ENCODE results near the gene AMPD2.

AMPD2 gene

GRCh38 chr1:109643385-109644230 is 24.0 kb downstream of the AMPD2 start:
- H3K9ac ChIP-seq (ENCODE audit: low read depth, low read length) = no peak overlapping the region
- H3K4me1 ChIP-seq (ENCODE audit: control insufficient read depth, insufficient read depth, low read length) = no peaks in the 10 kb centered on the region
- no peaks in the 10 kb centered on the region for H3K9me3 ChIP-seq (ENCODE audit: control insufficient read depth, insufficient read depth, low read length)
- no peak overlapping the region for H3K4me3 ChIP-seq (ENCODE audit: low read depth, low read length)
- peaks cover 10% of the 10 kb centered on the region for H3K27me3 ChIP-seq (ENCODE audit: control insufficient read depth, insufficient read depth, low read length)
- H3K36me3 ChIP-seq (ENCODE audit: control insufficient read depth, insufficient read depth, low read length) = no peaks in the 10 kb centered on the region

- no peaks in the 10 kb centered on the region for H3K36me3 ChIP-seq (ENCODE audit: control insufficient read depth, insufficient read depth, low read length)
- H3K9ac ChIP-seq (ENCODE audit: low read depth, low read length) = no peak overlapping the region
- no peaks in the 10 kb centered on the region for H3K4me1 ChIP-seq (ENCODE audit: control insufficient read depth, insufficient read depth, low read length)
- H3K27me3 ChIP-seq (ENCODE audit: control insufficient read depth, insufficient read depth, low read length) = peaks cover 10% of the 10 kb centered on the region
- H3K9me3 ChIP-seq (ENCODE audit: control insufficient read depth, insufficient read depth, low read length) = no peaks in the 10 kb centered on the region
- no peak overlapping the region for H3K4me3 ChIP-seq (ENCODE audit: low read depth, low read length)
Measured at GRCh38 chr1:109644670-109645069, 25.0 kb downstream of the AMPD2 start.

- no peaks in the 10 kb centered on the region for H3K4me1 ChIP-seq (ENCODE audit: control insufficient read depth, insufficient read depth, low read length)
- no peaks in the 10 kb centered on the region for H3K9me3 ChIP-seq (ENCODE audit: control insufficient read depth, insufficient read depth, low read length)
- no peak overlapping the region for H3K4me3 ChIP-seq (ENCODE audit: low read depth, low read length)
- H3K36me3 ChIP-seq (ENCODE audit: control insufficient read depth, insufficient read depth, low read length) = no peaks in the 10 kb centered on the region
- peaks cover 12% of the 10 kb centered on the region for H3K27me3 ChIP-seq (ENCODE audit: control insufficient read depth, insufficient read depth, low read length)
- H3K9ac ChIP-seq (ENCODE audit: low read depth, low read length) = no peak overlapping the region
Measured at GRCh38 chr1:109649491-109649914, 29.9 kb downstream of the AMPD2 start.

GRCh38 chr1:109650609-109651008 is 31.0 kb downstream of the AMPD2 start:
- Histone ChIP-seq H3K4me1 (ENCODE audit: control insufficient read depth, insufficient read depth, low read length) (peaks cover 3% of the 10 kb centered on the region), H3K36me3 (ENCODE audit: control insufficient read depth, insufficient read depth, low read length) (no peaks in the 10 kb centered on the region), H3K9me3 (ENCODE audit: control insufficient read depth, insufficient read depth, low read length) (no peaks in the 10 kb centered on the region), H3K9ac (ENCODE audit: low read depth, low read length) (no peak overlapping the region), H3K4me3 (ENCODE audit: low read depth, low read length) (no peak overlapping the region), H3K27me3 (ENCODE audit: control insufficient read depth, insufficient read depth, low read length) (peaks cover 17% of the 10 kb centered on the region)

GRCh38 chr1:109652402-109652801 is 32.8 kb downstream of the AMPD2 start:
- Histone ChIP-seq H3K4me3 (ENCODE audit: low read depth, low read length) (no peak overlapping the region), H3K4me1 (ENCODE audit: control insufficient read depth, insufficient read depth, low read length) (peaks cover 3% of the 10 kb centered on the region), H3K9me3 (ENCODE audit: control insufficient read depth, insufficient read depth, low read length) (no peaks in the 10 kb centered on the region), H3K36me3 (ENCODE audit: control insufficient read depth, insufficient read depth, low read length) (no peaks in the 10 kb centered on the region), H3K9ac (ENCODE audit: low read depth, low read length) (no peak overlapping the region), H3K27me3 (ENCODE audit: control insufficient read depth, insufficient read depth, low read length) (peaks cover 17% of the 10 kb centered on the region)

- Histone ChIP-seq H3K36me3 (ENCODE audit: control insufficient read depth, insufficient read depth, low read length) (no peaks in the 10 kb centered on the region), H3K9me3 (ENCODE audit: control insufficient read depth, insufficient read depth, low read length) (no peaks in the 10 kb centered on the region), H3K4me3 (ENCODE audit: low read depth, low read length) (no peak overlapping the region), H3K4me1 (ENCODE audit: control insufficient read depth, insufficient read depth, low read length) (peaks cover 3% of the 10 kb centered on the region), H3K27me3 (ENCODE audit: control insufficient read depth, insufficient read depth, low read length) (peaks cover 17% of the 10 kb centered on the region), H3K9ac (ENCODE audit: low read depth, low read length) (no peak overlapping the region)
Measured at GRCh38 chr1:109653306-109653705, 33.7 kb downstream of the AMPD2 start.

GRCh38 chr1:109654519-109654918 is 34.9 kb downstream of the AMPD2 start:
- peaks cover 17% of the 10 kb centered on the region for H3K27me3 ChIP-seq (ENCODE audit: control insufficient read depth, insufficient read depth, low read length)
- no peak overlapping the region for H3K9ac ChIP-seq (ENCODE audit: low read depth, low read length)
- peaks cover 3% of the 10 kb centered on the region for H3K4me1 ChIP-seq (ENCODE audit: control insufficient read depth, insufficient read depth, low read length)
- no peak overlapping the region for H3K4me3 ChIP-seq (ENCODE audit: low read depth, low read length)
- no peaks in the 10 kb centered on the region for H3K36me3 ChIP-seq (ENCODE audit: control insufficient read depth, insufficient read depth, low read length)
- H3K9me3 ChIP-seq (ENCODE audit: control insufficient read depth, insufficient read depth, low read length) = no peaks in the 10 kb centered on the region

- H3K4me1 ChIP-seq (ENCODE audit: control insufficient read depth, insufficient read depth, low read length) = peaks cover 3% of the 10 kb centered on the region
- H3K9me3 ChIP-seq (ENCODE audit: control insufficient read depth, insufficient read depth, low read length) = no peaks in the 10 kb centered on the region
- peak within 1 kb of the TSS; percentile 63 for H3K9ac ChIP-seq (ENCODE audit: low read depth, low read length)
- H3K27me3 ChIP-seq (ENCODE audit: control insufficient read depth, insufficient read depth, low read length) = peaks cover 17% of the 10 kb centered on the region
- peak within 1 kb of the TSS; percentile 83 for H3K4me3 ChIP-seq (ENCODE audit: low read depth, low read length)
- H3K36me3 ChIP-seq (ENCODE audit: control insufficient read depth, insufficient read depth, low read length) = no peaks in the 10 kb centered on the region
Measured at GRCh38 chr1:109655615-109656519, 36.2 kb downstream of the AMPD2 start, which contains the start of gene GSTM4. TSS of gene GSTM4 (plus strand) at chr1:109656099. CDS start at chr1:109656390, 291 bp downstream.

GRCh38 chr1:109657395-109657794 is 37.8 kb downstream of the AMPD2 start:
- Histone ChIP-seq H3K4me3 (ENCODE audit: low read depth, low read length) (no peak overlapping the region), H3K4me1 (ENCODE audit: control insufficient read depth, insufficient read depth, low read length) (peaks cover 3% of the 10 kb centered on the region), H3K27me3 (ENCODE audit: control insufficient read depth, insufficient read depth, low read length) (peaks cover 13% of the 10 kb centered on the region), H3K9ac (ENCODE audit: low read depth, low read length) (no peak overlapping the region), H3K36me3 (ENCODE audit: control insufficient read depth, insufficient read depth, low read length) (no peaks in the 10 kb centered on the region), H3K9me3 (ENCODE audit: control insufficient read depth, insufficient read depth, low read length) (no peaks in the 10 kb centered on the region)

GRCh38 chr1:109657970-109658369 is 38.3 kb downstream of the AMPD2 start:
- H3K4me3 ChIP-seq (ENCODE audit: low read depth, low read length) = no peak overlapping the region
- no peak overlapping the region for H3K9ac ChIP-seq (ENCODE audit: low read depth, low read length)
- peaks cover 13% of the 10 kb centered on the region for H3K27me3 ChIP-seq (ENCODE audit: control insufficient read depth, insufficient read depth, low read length)
- peaks cover 3% of the 10 kb centered on the region for H3K4me1 ChIP-seq (ENCODE audit: control insufficient read depth, insufficient read depth, low read length)
- no peaks in the 10 kb centered on the region for H3K9me3 ChIP-seq (ENCODE audit: control insufficient read depth, insufficient read depth, low read length)
- no peaks in the 10 kb centered on the region for H3K36me3 ChIP-seq (ENCODE audit: control insufficient read depth, insufficient read depth, low read length)

- no peaks in the 10 kb centered on the region for H3K9me3 ChIP-seq (ENCODE audit: control insufficient read depth, insufficient read depth, low read length)
- H3K4me1 ChIP-seq (ENCODE audit: control insufficient read depth, insufficient read depth, low read length) = peaks cover 3% of the 10 kb centered on the region
- H3K27me3 ChIP-seq (ENCODE audit: control insufficient read depth, insufficient read depth, low read length) = peaks cover 8% of the 10 kb centered on the region
- H3K9ac ChIP-seq (ENCODE audit: low read depth, low read length) = no peak overlapping the region
- no peaks in the 10 kb centered on the region for H3K36me3 ChIP-seq (ENCODE audit: control insufficient read depth, insufficient read depth, low read length)
- no peak overlapping the region for H3K4me3 ChIP-seq (ENCODE audit: low read depth, low read length)
Measured at GRCh38 chr1:109658533-109659042, 39.0 kb downstream of the AMPD2 start.
